GM18870 (cell line): ENCODE measurements around the gene AMBP.

Experiments used
- ATAC-seq: cut with Tn5 transposase; IDR thresholded peaks from one replicate; pipeline ENCODE4 v1.9.1; 2021; ENCODE audit warnings: moderate library complexity; ENCODE audit not compliant: unreplicated experiment

AMBP gene

DNA sequence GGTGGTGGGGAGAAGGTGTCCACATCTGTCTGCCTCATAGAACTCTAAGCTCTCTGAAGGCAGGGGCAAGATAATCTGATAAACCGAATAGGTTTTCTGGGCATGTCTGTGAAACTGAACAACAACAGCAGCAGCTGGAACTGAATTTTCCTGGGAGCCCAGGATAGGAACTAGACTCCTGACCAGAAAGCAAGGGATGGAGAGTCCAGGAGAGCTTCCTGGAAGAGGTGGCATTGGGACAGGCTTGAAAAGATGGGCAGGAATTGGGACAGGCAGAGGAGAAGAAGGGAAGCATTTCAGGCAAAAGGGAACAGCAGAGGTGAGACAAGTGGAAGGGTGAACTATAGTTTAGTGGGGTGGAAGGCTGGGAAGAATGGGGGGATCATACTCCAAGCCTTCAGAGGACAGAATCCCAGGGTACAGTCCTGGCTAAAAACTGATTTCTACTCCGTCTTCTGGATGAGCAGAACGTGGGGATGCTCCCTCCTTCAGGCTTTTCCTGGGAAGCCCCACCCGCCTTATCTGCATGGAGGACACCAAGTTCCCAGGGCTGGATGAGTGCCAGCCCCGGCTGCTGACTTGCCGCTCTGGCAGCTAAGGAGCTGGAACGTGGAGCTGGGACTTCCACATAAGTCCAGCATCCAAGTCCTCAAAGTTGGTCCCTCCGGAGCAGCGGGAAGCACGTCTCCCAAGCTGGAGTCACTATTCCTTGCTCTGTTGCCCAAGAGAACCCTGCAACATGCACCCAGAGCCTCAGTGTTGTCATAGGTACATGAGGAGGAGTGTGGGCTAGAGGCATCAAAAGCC is 34.9 kb upstream of the AMBP start:
- no peak for ATAC-seq

DNA sequence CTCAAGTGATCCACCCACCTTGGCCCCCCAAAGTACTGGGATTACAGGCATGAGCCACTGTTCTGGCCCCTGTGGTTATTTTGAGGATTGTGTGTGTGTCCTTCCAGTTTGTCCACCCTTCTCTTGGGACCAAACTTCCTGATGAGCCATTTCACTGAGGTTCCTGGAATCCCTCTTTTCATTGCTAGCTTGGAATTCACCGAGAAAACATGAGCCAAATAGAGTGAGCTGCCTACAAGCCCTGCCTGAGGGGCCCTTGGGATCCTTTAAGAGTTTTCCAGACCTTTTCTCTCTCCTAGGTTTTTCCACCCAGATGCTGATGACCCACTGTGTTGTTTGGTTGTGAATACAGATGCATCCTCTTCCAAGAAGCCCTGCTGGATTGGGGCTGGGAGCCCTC is 34.2 kb upstream of the AMBP start:
- no peak for ATAC-seq

DNA sequence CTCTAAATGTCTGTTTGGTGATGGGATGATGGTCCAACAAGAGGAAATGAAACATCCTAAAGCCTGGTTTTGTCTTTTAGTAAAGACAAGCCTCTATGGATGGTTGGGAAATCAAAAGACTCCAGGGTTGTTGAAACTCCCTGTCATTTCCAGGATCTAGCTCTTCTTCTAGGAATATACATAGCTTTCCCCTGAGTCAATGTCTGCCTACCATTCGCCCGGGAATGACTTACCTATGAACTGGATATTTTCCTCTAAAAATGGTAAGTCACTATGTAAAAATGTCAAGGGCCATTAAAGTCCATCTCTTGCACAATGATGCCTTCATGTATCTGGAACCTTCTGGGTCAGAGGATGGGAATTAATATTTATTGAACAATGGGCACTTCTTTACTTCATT is 32.1 kb upstream of the AMBP start:
- ATAC-seq = no peak

DNA sequence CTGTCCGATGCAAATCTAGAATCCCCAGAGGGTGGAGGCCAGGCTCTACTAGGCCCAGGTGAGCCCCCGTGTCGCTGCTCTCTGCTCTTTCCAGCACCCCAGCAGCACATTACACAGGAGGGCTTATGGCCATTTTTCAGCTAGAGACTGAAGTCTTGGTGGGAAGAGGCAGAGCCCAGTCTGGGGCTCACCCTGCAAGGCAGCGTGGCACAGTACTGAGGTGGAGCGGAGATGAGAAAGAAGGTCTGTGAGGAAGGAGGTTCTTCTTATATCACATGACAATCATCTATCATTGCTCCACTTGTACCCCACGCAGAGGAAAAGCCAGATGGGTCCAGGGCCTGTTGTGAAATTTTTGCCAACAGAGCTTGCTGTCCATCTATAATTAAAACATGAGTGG is 31.0 kb upstream of the AMBP start:
- no peak for ATAC-seq

GRCh38 chr9:114108016-114108833 is 30.1 kb upstream of the AMBP start:
- ATAC-seq = no peak

GRCh38 chr9:114107286-114108001 is 29.3 kb upstream of the AMBP start:
- ATAC-seq = no peak

DNA sequence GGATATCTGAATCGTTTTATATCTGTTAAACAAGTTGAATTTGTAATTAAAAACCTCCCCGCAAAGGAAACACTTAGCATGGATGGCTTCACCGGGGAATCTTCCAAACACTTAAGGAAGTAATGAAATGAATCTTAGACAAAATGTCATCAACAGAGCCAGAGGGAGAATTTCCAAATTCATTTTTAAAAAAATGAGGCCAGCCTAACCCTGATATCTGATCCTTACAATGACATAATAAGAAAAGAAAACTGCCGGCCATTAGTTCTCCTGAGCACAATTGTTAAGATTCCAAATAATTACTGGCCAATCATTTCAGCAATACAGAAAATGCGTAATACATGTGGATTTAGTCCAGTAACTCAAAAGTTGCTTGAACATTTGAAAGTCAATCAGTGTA is 27.1 kb upstream of the AMBP start:
- no peak for ATAC-seq

GRCh38 chr9:114102484-114102883 is 24.4 kb upstream of the AMBP start:
- ATAC-seq = no peak

DNA sequence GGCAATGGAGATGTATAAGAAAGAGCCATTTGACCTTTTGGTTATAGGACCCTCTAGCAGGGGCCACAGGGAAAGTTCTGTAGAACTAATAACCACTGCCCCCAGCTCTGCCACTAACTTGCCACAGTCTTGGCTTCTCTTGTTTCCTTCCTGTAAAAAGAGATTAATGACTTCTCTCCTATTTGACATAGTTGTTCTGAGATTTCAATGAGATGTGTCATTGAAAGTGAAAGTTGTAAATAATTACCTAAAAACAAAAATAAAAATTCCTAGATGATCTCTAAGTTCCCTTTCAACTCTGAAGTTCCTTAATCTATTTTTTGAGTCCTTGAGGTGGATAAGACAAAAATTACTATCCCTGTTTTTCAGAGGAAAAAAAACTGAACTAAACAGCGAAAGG is 22.4 kb upstream of the AMBP start:
- no peak for ATAC-seq

- ATAC-seq = no peak
These were observed 21.7 kb upstream of the AMBP start for GRCh38 chr9:114099669-114100270.

DNA sequence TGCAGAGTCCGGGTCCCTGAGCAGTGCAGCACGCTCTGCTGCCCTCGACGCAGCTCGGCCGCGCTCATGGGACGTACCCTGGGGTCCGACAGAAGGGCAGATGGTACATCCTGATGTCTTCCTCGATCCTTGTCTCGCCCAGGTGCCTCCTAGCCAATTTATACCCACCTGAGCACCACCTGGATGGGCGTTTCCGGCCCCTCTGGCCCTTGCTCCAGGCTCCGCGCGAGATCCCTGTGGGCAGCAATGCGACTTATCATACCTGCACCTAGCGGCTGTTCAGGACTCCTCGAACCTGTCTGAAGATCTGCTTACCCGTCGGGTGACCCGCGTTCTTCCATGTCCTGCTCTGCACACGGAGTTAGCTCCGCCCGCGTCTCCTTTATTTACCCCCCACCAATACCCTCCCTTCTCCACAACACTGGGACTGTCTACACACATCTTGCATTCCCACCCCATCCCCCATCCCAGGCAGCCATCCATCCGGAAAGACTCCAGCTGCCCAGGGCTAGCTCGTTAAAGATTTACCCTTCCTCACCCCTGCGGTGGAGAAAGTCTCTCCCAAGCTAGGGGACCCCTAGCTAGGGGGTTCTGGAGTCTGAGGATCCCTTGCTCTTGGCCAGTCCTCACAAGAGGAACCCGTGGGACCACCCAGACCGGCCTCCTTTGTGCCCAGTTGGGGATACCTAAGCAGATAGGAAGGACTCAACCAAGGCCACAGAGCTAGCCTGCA is 21.0 kb upstream of the AMBP start, which contains the start of gene KIF12:
TSS of gene KIF12 (minus strand) at position 357 of the 733 bp plus-strand sequence. CDS start at position 341, 16 bp downstream.
- ATAC-seq = no peak

- no peak for ATAC-seq
These were observed 20.2 kb upstream of the AMBP start for GRCh38 chr9:114098021-114098935.

DNA sequence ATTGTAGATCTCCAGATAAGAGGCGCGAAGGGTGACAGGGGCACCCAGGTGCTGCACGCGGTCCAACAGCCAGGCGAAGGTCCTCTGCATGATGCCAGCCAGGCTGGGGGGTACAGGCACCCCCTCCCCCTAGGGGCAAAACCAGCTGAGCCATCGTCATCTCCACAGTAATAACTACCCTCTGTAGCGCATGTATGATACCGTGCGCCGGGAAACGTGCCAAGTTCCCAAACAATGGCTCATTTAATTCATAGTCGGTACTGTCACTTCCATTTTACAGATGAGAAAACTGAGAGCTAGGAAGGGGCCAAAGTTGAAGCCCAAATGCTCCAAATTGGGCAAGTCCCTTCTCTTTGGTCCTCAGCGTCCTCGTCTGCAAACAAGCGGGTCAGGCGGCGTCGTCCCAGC is 19.5 kb upstream of the AMBP start:
- ATAC-seq = no peak

GRCh38 chr9:114096866-114097612 is 18.9 kb upstream of the AMBP start:
- ATAC-seq = no peak

- no peak for ATAC-seq
These were observed 18.0 kb upstream of the AMBP start for GRCh38 chr9:114096041-114096511.

- no peak for ATAC-seq
These were observed 16.9 kb upstream of the AMBP start for GRCh38 chr9:114094971-114095370.

DNA sequence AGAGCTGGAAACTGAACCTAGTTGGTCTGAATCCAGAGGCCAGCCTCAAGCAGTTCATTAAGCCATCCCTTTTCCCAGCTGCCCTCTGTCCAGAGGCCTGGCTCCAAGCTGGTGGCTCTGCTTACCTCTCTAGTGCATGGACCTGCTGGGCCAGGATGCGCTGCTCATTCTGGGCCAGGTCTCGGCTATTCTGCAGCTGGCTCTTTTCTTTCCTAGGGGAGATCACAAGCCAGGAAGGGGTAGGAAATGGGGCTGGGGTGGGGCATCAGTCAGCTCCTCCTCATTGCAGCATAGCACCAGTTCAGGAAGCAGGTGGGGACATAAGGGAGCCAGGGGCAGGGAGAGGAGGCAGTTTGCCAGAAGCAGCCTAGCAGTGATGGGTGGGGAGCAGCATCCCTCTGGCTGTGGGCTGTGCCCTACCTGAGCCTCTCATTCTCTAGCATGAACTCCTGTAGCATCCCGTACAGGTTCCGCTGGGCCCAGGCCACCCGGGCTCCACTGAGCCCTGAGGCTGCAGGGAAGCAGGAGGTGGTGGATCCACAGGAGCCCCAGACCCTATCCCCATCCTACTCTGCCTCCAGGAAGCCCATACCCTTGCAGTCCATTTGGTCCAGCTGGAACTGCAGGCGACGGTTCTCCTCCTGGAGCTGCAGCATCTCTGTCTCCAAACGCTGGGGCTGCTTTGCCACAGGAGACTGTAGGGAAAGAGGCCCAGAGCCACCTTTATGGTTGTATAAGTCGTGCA is 15.8 kb upstream of the AMBP start:
- no peak for ATAC-seq

DNA sequence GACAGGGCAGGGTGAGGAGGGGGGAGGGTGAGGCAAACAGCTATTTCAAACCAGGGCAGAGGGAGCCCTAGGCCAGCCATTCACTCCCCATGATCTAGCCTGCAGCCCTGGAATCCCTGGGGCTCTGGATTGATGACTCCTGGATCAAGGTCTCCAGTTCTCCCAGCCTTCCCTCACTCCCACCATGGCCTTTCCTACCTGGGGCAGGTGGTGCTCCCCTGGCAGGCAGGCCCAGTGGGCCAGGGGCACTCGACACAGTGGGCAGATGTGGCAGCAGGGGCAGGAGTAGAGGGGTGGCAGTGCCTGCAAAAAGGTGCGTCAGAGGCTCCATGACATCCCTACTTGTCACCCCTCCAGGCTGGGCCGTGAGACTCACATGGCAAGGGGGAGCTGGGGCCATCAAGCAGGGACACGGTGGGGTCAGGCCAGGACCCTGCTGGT is 15.0 kb upstream of the AMBP start:
- ATAC-seq = no peak
